ENCODE results near the gene ANXA8. TPM values are rescaled to one million over a fixed set of nuclear protein-coding genes. Genes with fewer than 3 reads are reported as not detected.
"Not testable (repeated sequence)": the region's sequence is repeated elsewhere in the genome, so short reads cannot be mapped to it uniquely, and the experiment has no call there.

ANXA8 gene
- polyA plus RNA-seq (ENCODE audit: insufficient read length in 4 of 4): under 1 TPM; 0.17 to 0.50 (median 0.38) TPM

GRCh38 chr10:47483923-47484322 lies at the start of gene ANXA8:
TSS of gene ANXA8 (minus strand) at chr10:47484115. CDS start at chr10:47483933, 182 bp downstream.
- DNase-seq (ENCODE audit: low read depth in 4 of 4, low spot score in 3 of 4): not testable (repeated sequence)

DNA sequence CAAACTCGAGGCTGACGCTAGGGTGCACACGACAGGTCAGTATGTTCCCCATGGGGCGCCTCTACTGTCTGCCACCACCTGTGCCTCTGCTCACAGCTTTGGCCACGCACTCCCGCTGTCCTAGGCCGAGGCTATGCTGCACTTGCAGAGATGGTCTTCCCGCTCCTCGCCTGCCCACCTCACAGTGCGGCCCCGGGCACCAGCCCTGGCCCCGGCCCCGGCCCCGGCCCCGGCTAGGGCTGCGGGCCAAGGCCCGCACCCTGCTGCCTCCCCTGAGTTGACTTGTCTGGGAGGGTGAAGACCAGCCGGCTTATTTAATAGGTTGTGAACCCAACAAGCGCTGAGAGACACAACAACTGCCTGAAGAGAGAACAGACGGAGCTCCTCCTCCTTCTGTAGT lies 39.6 kb upstream of the ANXA8 start, which contains the start of gene AGAP9:
Gene AGAP9 (minus strand): TSS at position 164 of the 400 bp plus-strand sequence. CDS start 112 bp downstream, at position 52.
- not testable (repeated sequence) for DNase-seq (ENCODE audit: low read depth in 4 of 4, low spot score in 3 of 4)

DNA sequence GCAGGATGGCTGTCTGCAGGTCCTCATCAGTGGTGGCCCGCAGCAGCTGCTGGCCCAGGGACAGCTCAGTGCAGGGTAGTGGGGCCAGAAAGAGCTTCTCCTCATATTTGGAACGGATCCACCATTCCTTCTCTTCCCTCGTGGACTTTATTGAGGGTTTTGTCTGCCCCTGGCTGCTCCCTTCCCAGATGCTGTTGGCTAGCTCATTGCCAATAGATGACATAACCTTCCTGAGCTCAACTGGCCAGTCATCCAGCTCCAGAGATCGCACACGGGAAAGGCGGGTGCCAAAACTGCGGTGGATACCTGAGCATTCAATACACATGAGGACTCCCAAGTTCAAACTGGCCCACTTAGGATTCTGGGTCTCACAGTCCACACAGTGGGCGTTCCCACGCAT lies 18.4 kb upstream of the ANXA8 start:
- not testable (repeated sequence) for DNase-seq (ENCODE audit: low read depth in 4 of 4, low spot score in 3 of 4)

DNA sequence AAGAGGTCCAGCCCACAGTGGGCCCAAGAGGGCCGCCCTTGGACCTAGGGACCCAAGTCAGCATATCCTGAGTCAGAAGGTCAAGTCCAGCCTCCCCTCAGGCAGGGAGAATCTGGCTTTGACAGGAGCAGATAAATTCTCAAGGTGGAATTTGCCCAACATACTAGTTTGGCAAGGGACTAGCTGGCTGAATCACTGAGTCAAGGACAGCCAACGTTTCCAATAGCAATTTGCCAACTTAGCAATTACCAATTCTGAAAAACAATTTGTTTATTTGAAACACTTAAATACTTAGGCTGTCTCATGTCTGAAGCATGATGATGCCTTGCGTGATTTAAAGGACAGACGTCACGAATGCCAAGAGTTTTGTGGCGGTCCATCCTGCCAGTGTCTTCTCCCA lies 10.3 kb upstream of the ANXA8 start:
- DNase-seq (ENCODE audit: low read depth in 4 of 4, low spot score in 3 of 4): not testable (repeated sequence)

GRCh38 chr10:47491600-47491999 lies 7.7 kb upstream of the ANXA8 start, which contains the start of gene FAM25G:
TSS of gene FAM25G (minus strand) at chr10:47491700. CDS start at chr10:47491674, 26 bp downstream.
- not testable (repeated sequence) for DNase-seq (ENCODE audit: low read depth in 4 of 4, low spot score in 3 of 4)

DNA sequence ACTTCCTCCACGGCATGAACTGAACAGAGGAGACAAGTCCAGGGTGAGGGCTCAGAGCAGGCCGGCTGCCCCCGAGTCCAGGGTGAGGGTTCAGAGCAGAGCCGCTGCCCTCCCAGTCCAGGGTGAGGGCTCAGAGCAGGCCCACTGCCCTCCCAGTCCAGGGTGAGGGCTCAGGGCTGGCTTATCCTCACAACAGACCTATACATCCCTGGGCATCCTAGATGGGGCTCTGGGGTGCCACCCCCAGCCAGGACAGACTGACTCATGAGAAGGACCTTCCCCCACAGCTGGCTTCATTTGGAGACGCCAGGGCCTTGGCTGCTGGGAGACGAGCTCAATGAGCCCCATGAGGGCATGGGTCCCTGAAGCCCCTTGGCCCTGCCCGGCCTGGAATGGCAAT lies 5.7 kb upstream of the ANXA8 start:
- DNase-seq (ENCODE audit: low read depth in 4 of 4, low spot score in 3 of 4): not testable (repeated sequence)

GRCh38 chr10:47485943-47486342 lies 2.0 kb upstream of the ANXA8 start:
- DNase-seq (ENCODE audit: low read depth in 4 of 4, low spot score in 3 of 4): not testable (repeated sequence)

GRCh38 chr10:47484786-47485185 lies 871 bp upstream of the ANXA8 start:
- DNase-seq (ENCODE audit: low read depth in 4 of 4, low spot score in 3 of 4): not testable (repeated sequence)

DNA sequence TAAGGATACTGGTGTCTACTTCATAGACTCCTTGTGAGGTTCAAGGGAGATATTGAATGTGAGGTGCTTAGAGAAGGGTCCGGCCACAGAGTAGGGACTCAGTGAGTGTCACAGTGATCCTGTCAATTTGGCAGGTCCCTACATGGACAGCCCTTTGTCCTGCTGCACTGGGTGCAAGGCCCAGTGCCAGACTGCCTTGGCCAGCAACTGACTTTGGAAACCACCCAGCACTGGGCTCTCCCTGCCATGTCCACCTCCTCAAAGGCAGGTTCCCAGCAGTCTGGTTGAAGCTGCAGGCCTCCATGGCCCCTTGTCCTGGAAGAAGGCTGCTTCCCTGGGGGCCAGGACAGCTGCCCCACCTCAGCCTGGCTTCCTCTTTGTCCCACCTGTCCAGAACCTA lies 1.5 kb downstream of the ANXA8 start:
- not testable (repeated sequence) for DNase-seq (ENCODE audit: low read depth in 4 of 4, low spot score in 3 of 4)

- not testable (repeated sequence) for DNase-seq (ENCODE audit: low read depth in 4 of 4, low spot score in 3 of 4)
Measured at GRCh38 chr10:47481768-47482181, 2.1 kb downstream of the ANXA8 start.

DNA sequence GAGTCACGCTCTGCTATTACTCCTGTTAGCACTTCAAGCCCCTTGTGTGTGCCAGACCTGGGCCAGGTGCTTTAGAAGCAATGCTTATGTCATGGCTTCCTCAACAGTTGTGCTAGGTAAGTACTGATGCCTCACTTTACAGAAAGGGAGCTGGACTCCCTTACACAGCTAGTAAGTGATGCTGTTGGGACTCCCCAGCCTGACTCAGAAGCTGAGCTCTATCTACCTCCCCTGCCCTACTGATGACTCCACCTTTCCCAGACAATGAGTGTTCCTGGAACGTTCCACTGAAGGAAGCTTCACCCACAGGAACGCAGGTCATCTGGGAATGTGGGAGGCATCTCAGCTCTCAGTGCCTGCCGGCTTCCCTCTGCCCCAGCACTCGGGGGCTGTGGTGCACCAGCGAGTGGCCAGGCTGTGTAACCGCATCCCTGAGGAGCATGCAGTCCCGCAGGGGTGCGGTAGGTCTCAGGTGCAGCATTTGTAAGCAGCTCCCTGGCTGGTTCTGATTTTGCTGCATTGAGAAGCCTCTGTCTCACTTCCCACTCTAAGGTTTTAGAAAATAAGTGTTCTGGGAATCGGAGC lies 2.6 kb downstream of the ANXA8 start:
- DNase-seq (ENCODE audit: low read depth in 4 of 4, low spot score in 3 of 4): not testable (repeated sequence)

GRCh38 chr10:47480133-47480532 lies 3.8 kb downstream of the ANXA8 start:
- not testable (repeated sequence) for DNase-seq (ENCODE audit: low read depth in 4 of 4, low spot score in 3 of 4)

GRCh38 chr10:47478114-47478513 lies 5.8 kb downstream of the ANXA8 start:
- DNase-seq (ENCODE audit: low read depth in 4 of 4, low spot score in 3 of 4): not testable (repeated sequence)

DNA sequence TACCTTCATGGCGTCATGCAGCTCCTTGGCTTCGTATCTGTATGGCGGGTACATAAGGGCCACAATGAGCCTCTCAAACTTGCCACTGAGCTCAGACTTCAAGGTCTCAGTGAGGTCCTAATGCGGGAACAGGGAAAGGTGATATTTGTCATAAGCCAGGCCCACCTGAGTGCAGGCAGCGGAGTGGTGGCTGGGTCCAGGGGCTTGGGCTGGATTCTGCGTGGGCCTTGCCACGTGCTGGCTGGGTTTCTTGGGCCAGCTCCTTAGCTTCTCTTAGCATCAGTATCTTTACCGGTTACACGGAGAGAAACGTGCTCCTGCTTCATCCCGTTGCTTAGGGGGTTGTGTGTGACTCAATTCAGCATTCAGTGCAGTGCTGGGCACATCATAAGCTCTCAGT lies 6.8 kb downstream of the ANXA8 start:
- not testable (repeated sequence) for DNase-seq (ENCODE audit: low read depth in 4 of 4, low spot score in 3 of 4)

DNA sequence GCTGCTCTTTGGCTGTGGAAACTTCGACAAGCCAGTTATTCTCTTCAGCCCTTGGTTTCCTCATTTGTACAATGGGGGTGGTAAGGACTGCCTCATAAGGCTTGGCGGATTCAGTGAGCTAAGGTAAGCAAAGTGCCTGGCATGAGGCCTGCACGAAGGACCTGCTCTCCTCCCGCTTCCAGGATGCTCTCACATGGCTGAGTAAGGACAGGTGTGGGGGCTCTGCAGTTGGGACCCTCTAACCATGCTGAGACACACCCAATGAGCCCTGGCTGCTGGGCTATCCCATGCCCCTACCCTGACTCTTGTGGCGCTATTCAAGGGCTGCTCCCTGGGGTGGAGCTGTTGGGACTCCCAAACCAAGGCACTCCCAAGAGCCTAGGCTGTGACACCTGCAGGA lies 8.8 kb downstream of the ANXA8 start:
- DNase-seq (ENCODE audit: low read depth in 4 of 4, low spot score in 3 of 4): not testable (repeated sequence)

- not testable (repeated sequence) for DNase-seq (ENCODE audit: low read depth in 4 of 4, low spot score in 3 of 4)
Measured at GRCh38 chr10:47473516-47473915, 10.4 kb downstream of the ANXA8 start.

DNA sequence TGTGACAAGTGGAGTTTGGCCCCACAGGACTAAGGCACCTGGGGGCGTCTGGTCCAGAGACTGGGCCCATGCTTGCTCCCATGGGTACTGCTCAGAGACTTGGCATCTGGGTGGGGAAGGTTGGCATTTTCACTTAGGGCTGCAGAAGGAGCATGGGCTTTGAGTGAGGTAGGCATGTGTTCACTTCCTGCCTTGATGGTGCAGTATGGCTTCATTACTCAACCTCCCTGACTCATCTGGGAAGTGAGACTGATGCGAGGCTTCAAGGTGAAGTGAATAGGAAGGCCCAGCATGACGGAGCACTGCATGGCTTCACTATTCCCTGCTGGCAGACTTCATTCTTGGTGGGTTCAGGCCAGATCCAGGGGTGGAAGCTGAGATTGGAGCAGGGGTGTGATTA lies 11.3 kb downstream of the ANXA8 start:
- not testable (repeated sequence) for DNase-seq (ENCODE audit: low read depth in 4 of 4, low spot score in 3 of 4)

GRCh38 chr10:47472072-47472471 lies 11.8 kb downstream of the ANXA8 start:
- not testable (repeated sequence) for DNase-seq (ENCODE audit: low read depth in 4 of 4, low spot score in 3 of 4)

DNA sequence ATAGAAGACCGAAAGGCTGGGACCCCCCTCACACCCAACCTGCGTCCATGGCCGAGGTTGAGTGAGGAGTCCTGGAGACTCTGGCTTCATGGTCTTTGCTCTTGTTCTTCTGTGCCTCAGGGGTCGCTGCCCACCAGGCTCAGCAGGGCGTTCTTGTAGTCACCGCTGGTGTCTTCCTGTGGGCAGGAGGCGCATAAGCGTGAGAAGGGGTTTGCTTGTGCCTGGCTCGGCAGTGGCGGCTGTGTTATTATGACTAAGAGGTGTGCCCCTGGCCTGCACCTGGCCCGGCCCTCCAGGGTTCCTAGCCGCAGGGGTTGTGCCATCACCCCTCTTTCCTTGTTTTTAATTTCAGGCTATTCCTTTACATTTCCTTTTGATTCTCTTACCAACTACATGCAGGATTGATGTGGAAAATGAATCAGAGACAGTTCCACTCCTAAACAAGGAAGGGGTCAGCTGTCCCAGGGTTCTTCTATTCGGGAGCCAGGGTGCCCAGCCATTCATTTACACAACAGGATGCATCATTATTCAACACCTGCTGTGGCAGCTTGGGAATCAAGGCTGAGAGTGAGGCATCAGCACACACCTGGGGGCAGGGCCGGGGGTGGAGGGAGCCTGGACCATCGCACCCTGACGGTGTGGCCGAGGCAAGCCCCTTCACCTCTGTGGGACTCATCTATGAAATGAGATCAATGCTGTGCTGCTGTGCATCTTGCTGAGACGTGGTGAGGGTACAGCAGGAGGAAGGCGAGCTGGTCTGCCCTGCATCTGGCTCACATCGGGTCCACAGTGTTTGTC lies 15.0 kb downstream of the ANXA8 start:
- DNase-seq (ENCODE audit: low read depth in 4 of 4, low spot score in 3 of 4): not testable (repeated sequence)

- DNase-seq (ENCODE audit: low read depth in 4 of 4, low spot score in 3 of 4): not testable (repeated sequence)
Measured at GRCh38 chr10:47467957-47468356, 16.0 kb downstream of the ANXA8 start.

GRCh38 chr10:47467458-47467857 lies 16.5 kb downstream of the ANXA8 start:
- not testable (repeated sequence) for DNase-seq (ENCODE audit: low read depth in 4 of 4, low spot score in 3 of 4)
